Breast epithelium (tissue), 4 donors: ENCODE results near the gene CCDC9. TPM values are rescaled to one million over a fixed set of nuclear protein-coding genes. Genes with fewer than 3 reads are reported as not detected.
A peak's percentile ranks its signal among the peaks of the same experiment; 100 is the strongest.

Experiments
- DNase-seq, 2 donors: peaks; one replicate each; pipeline ENCODE4 v3.0.0-alpha.2; 2019; ENCODE audit warnings: low spot score in 2 of 2
- H3K27ac ChIP-seq, 2 donors: fragments of 200-600 bp; sonication (generic) in 1 of 2; one replicate each; pipeline ENCODE4 v1.5.1; 2016 to 2019; ENCODE audit warnings: mild to moderate bottlenecking in 1 of 2
- H3K27me3 ChIP-seq, 2 donors: fragments of 200-600 bp; sonication (generic) in 1 of 2; one replicate each; pipeline versions ENCODE4 v1.5.1 to v1.6.0; 2017 to 2019; ENCODE audit warnings: control low read depth in 1 of 2, mild to moderate bottlenecking in 1 of 2
- H3K36me3 ChIP-seq: fragments of 200-600 bp; one replicate; pipeline ENCODE4 v1.5.1; 2019
- H3K4me1 ChIP-seq, 2 donors: fragments of 200-600 bp; sonication (generic); one replicate each; pipeline ENCODE4 v1.5.1; 2016 to 2019; ENCODE audit warnings: control low read depth in 1 of 2
- H3K4me3 ChIP-seq, 3 donors: fragments of 200-600 bp; sonication (generic); 1 replicate in 2 of 3; 2 replicates in 1 of 3; pipeline ENCODE4 v1.5.1; 2016 to 2019; ENCODE audit warnings: mild to moderate bottlenecking in 3 of 3, moderate library complexity in 2 of 3
- H3K9me3 ChIP-seq, 2 donors: fragments of 200-600 bp; sonication (generic) in 1 of 2; one replicate each; pipeline ENCODE4 v1.5.1; 2016 to 2019; ENCODE audit warnings: control low read depth in 1 of 2
- POLR2A ChIP-seq: fragments of 450-650 bp; IDR thresholded peaks from one replicate; pipeline ENCODE4 v1.6.1; 2016; ENCODE audit warnings: antibody characterized with exemption, mild to moderate bottlenecking, moderate library complexity
- POLR2AphosphoS5 ChIP-seq, 3 donors: sonication (generic); formaldehyde crosslinking; IDR thresholded peaks; one replicate each; pipeline ENCODE4 v1.6.1; 2017; ENCODE audit warnings: antibody characterized with exemption in 3 of 3
- intact Hi-C: fragments of 100-400 bp; cut with DNase I; formaldehyde crosslinking; loops from one replicate; pipeline ENCODE4 v1.15.1; 2023; ENCODE audit warnings: low total_unique reads
- total RNA-seq, 3 donors: library from RNA; depleted of rRNA; stranded (reverse); fragments of >200 nt; gene quantifications; one replicate each; pipeline ENCODE4 v1.1.0, GENCODE V29; 2016
- TF ChIP-seq, protein P1 (sequence below), 3 donors: fragments of 450-650 bp; IDR thresholded peaks; one replicate each; pipeline ENCODE4 v1.5.1; 2016 to 2017; ENCODE audit warnings: antibody characterized with exemption in 3 of 3, mild to moderate bottlenecking in 3 of 3, moderate library complexity in 3 of 3

CCDC9 gene
- total RNA-seq, 3 donors from 2014 or later, result 9.4 to 15.1 (median 14.8) TPM

DNA sequence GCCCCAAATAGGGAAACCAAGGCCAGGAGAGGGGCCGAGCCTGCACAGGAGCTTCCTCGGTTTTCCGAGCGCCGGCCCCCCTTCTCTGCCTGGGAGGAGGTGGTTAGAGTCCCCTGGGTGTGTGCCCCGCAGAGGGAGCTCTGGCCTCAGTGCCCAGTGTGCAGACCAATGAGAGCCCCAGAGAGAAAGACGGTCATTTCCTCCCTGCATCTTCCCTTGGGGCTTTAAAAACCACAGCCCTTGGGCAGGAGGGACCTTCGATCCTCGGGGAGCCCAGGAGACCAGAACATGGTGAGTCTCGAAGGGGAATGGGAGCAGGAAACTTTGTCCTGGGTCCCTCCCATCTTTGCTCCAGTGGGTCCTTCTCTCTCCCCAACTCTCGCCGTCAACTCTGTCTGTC lies 53.3 kb downstream of the CCDC9 start, which contains the start of gene C5AR1:
C5AR1 (plus strand) TSS at position 254 of the 400 bp plus-strand sequence; CDS start at position 289, 35 bp downstream.
- Histone ChIP-seq H3K4me1 (peaks cover 0 to 4% of the 10 kb centered on the region in 2 donors), H3K9me3 (no peaks in the 10 kb centered on the region), H3K36me3 (no peaks in the 10 kb centered on the region), H3K27ac (no peak within 1 kb of the TSS), H3K27me3 (no peaks in the 10 kb centered on the region), H3K4me3 (peak within 1 kb of the TSS; percentile 10 to 33 (median 33))
- intact Hi-C loops, result loop anchor here (2.0 kb wide), 1 partner anchor 73 kb away; no protein-coding TSS in a partner anchor
- no peak for DNase-seq
- TF ChIP-seq, protein P1, sequence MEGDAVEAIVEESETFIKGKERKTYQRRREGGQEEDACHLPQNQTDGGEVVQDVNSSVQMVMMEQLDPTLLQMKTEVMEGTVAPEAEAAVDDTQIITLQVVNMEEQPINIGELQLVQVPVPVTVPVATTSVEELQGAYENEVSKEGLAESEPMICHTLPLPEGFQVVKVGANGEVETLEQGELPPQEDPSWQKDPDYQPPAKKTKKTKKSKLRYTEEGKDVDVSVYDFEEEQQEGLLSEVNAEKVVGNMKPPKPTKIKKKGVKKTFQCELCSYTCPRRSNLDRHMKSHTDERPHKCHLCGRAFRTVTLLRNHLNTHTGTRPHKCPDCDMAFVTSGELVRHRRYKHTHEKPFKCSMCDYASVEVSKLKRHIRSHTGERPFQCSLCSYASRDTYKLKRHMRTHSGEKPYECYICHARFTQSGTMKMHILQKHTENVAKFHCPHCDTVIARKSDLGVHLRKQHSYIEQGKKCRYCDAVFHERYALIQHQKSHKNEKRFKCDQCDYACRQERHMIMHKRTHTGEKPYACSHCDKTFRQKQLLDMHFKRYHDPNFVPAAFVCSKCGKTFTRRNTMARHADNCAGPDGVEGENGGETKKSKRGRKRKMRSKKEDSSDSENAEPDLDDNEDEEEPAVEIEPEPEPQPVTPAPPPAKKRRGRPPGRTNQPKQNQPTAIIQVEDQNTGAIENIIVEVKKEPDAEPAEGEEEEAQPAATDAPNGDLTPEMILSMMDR (IDR thresholded peaks at IDR 0.05), result no peak
- TF ChIP-seq POLR2A (no peak), POLR2AphosphoS5 (IDR thresholded peaks at IDR 0.05) (no peak)

GRCh38 chr19:47310323-47310722 lies 54.0 kb downstream of the CCDC9 start:
- intact Hi-C loops, result loop anchor here (2.0 kb wide), 1 partner anchor 72 kb away; no protein-coding TSS in a partner anchor
- TF ChIP-seq POLR2A, result no peak
- TF ChIP-seq, protein P1 (IDR thresholded peaks at IDR 0.05), result no peak
- TF ChIP-seq POLR2AphosphoS5 (IDR thresholded peaks at IDR 0.05), result no peak
- no peak overlapping the region for H3K27ac ChIP-seq

DNA sequence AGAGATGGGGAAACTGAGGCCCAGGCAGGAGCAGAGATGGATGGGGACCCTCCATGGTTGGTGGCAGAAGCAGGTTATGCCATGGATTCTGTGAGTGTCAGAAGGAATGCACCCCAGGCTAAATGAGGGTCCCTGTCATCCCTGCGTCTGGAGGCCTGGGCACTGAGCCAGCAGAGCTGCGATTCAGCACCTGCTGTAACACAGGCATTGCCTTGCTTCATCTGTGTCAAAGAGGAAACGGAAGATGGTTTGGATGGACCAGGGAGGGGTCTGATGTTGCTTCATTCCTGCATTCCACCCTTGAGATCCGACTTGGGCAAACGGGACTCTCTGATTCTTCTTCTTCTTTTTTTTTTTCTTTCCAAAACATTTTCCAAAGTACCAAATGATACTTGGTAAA lies 54.5 kb downstream of the CCDC9 start:
- intact Hi-C loops, result loop anchor here (2.0 kb wide), 1 partner anchor 72 kb away; no protein-coding TSS in a partner anchor
- Histone ChIP-seq H3K9me3 (no peaks in the 10 kb centered on the region), H3K4me3 (peak overlapping the region in 1 of 3 donors; percentile 33), H3K27me3 (no peaks in the 10 kb centered on the region), H3K4me1 (no peaks in the 10 kb centered on the region), H3K36me3 (no peaks in the 10 kb centered on the region), H3K27ac (no peak overlapping the region)
- no peak for TF ChIP-seq POLR2A
- TF ChIP-seq POLR2AphosphoS5 (IDR thresholded peaks at IDR 0.05), result no peak
- TF ChIP-seq, protein P1 (IDR thresholded peaks at IDR 0.05), result no peak
- no peak for DNase-seq

More at GRCh38 chr19:47310323-47310722, 54.0 kb downstream of the CCDC9 start:
- Histone ChIP-seq H3K4me1 (peaks cover 0 to 2% of the 10 kb centered on the region in 2 donors), H3K27me3 (no peaks in the 10 kb centered on the region), H3K9me3 (no peaks in the 10 kb centered on the region), H3K36me3 (no peaks in the 10 kb centered on the region), H3K4me3 (peak overlapping the region in 2 of 3 donors; percentile 33)
- no peak for DNase-seq

- TF ChIP-seq, protein P1 (IDR thresholded peaks at IDR 0.05), result no peak
- TF ChIP-seq POLR2A, result no peak
- TF ChIP-seq POLR2AphosphoS5 (IDR thresholded peaks at IDR 0.05), result no peak
- Histone ChIP-seq H3K27ac (no peak overlapping the region), H3K4me1 (no peaks in the 10 kb centered on the region), H3K4me3 (peak overlapping the region in 1 of 3 donors; percentile 33), H3K27me3 (no peaks in the 10 kb centered on the region), H3K9me3 (no peaks in the 10 kb centered on the region), H3K36me3 (no peaks in the 10 kb centered on the region)
- no peak for DNase-seq
- intact Hi-C loops, result no loop called here
Measured at GRCh38 chr19:47312366-47313006, 56.2 kb downstream of the CCDC9 start.

GRCh38 chr19:47313754-47314295 lies 57.5 kb downstream of the CCDC9 start:
- no peak overlapping the region for H3K4me3 ChIP-seq

More at GRCh38 chr19:47313754-47314295, 57.5 kb downstream of the CCDC9 start:
- Histone ChIP-seq H3K27ac (no peak overlapping the region), H3K4me1 (no peaks in the 10 kb centered on the region), H3K27me3 (no peaks in the 10 kb centered on the region), H3K36me3 (no peaks in the 10 kb centered on the region), H3K9me3 (no peaks in the 10 kb centered on the region)
- TF ChIP-seq, protein P1 (IDR thresholded peaks at IDR 0.05), result no peak
- TF ChIP-seq POLR2AphosphoS5 (IDR thresholded peaks at IDR 0.05) (no peak), POLR2A (no peak)
- DNase-seq, result no peak
- intact Hi-C loops, result no loop called here
